Lower leg skin (tissue), 4 donors: Measurements from ENCODE around the gene BCAS1. TPM values are rescaled to one million over a fixed set of nuclear protein-coding genes. Genes with fewer than 3 reads are reported as not detected.
"Not testable (repeated sequence)": the region's sequence is repeated elsewhere in the genome, so short reads cannot be mapped to it uniquely, and the experiment has no call there.

Source experiments
- DNase-seq, 2 donors: peaks; one replicate each; pipeline ENCODE4 v3.0.0-alpha.2; 2019; ENCODE audit warnings: low spot score in 2 of 2
- H3K4me3 ChIP-seq: fragments of 200-600 bp; sonication (generic); 2 replicates; pipeline ENCODE4 v1.5.1; 2017; ENCODE audit warnings: mild to moderate bottlenecking, low read depth; ENCODE audit not compliant: poor library complexity, severe bottlenecking
- POLR2A ChIP-seq, 2 donors: fragments of 450-650 bp; IDR thresholded peaks; one replicate each; pipeline ENCODE4 v1.6.1; 2016 to 2017; ENCODE audit warnings: antibody characterized with exemption in 2 of 2, mild to moderate bottlenecking in 1 of 2, moderate library complexity in 1 of 2
- WGBS, 2 donors: methylation state at CpG; one replicate each; pipeline ENCODE4 v1.1.5; 2018; 5-methylcytosine and 5-hydroxymethylcytosine counted together
- intact Hi-C: fragments of 100-400 bp; cut with DNase I; formaldehyde crosslinking; loops from one replicate; pipeline ENCODE4 v1.15.0; 2023; ENCODE audit warnings: low total_unique reads
- total RNA-seq, 4 donors: library from RNA; depleted of rRNA; stranded (reverse); fragments of >200 nt; gene quantifications; one replicate each; pipeline ENCODE4 v1.1.0, GENCODE V29; 2016
- TF ChIP-seq, protein P1 (sequence below), 3 donors: fragments of 450-650 bp; IDR thresholded peaks; one replicate each; pipeline ENCODE4 v1.5.1; 2016; ENCODE audit warnings: antibody characterized with exemption in 3 of 3, mild to moderate bottlenecking in 3 of 3, moderate library complexity in 2 of 3

The BCAS1 gene
- total RNA-seq, 4 donors from 2014 or later = 1.7 to 3.7 (median 2.1) TPM

DNA sequence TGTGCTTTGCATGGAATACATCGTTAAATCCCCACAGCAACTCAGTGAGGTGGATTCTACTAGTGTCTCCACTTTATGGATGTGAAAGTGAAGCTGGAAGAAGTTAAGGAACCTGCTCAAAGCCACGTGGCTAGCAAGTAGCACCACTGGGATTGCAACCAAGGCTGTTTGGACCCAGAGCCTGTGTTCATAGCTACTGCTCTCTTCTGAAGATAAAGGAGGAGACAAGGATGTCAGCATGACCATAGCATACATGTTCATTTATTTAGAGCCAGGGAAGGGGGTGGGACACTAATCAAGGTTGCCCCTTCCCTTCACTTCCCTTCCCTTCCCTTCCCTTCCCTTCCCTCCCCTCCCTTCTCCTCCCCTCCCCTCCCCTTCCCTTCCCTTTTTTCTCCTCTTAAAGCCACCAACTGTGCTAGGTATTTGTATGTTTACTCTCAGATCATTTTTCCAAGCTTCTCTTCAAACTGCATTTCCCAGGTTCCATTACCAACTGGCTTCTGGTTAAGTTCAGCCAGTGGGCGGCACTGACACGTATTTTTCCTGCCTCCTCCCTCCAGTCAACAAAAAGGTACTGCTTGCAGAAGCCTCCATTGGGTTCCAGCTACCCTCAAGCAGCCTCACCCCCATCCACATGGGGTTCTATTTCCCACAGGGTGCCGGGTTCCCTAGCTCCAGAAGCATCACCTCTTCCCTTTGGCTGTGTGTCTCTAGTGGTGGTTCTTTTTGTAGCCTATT, 134.9 kb downstream of the BCAS1 start:
- intact Hi-C loops = no loop called here
- WGBS, 2 donors = 69 to 71% methylated on average over 5 of the region's 5 CpGs
- TF ChIP-seq, protein P1, sequence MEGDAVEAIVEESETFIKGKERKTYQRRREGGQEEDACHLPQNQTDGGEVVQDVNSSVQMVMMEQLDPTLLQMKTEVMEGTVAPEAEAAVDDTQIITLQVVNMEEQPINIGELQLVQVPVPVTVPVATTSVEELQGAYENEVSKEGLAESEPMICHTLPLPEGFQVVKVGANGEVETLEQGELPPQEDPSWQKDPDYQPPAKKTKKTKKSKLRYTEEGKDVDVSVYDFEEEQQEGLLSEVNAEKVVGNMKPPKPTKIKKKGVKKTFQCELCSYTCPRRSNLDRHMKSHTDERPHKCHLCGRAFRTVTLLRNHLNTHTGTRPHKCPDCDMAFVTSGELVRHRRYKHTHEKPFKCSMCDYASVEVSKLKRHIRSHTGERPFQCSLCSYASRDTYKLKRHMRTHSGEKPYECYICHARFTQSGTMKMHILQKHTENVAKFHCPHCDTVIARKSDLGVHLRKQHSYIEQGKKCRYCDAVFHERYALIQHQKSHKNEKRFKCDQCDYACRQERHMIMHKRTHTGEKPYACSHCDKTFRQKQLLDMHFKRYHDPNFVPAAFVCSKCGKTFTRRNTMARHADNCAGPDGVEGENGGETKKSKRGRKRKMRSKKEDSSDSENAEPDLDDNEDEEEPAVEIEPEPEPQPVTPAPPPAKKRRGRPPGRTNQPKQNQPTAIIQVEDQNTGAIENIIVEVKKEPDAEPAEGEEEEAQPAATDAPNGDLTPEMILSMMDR (IDR thresholded peaks at IDR 0.05) = no peak
- TF ChIP-seq POLR2A (IDR thresholded peaks at IDR 0.05) = no peak
- no peak overlapping the region for H3K4me3 ChIP-seq
- DNase-seq = no peak

DNA sequence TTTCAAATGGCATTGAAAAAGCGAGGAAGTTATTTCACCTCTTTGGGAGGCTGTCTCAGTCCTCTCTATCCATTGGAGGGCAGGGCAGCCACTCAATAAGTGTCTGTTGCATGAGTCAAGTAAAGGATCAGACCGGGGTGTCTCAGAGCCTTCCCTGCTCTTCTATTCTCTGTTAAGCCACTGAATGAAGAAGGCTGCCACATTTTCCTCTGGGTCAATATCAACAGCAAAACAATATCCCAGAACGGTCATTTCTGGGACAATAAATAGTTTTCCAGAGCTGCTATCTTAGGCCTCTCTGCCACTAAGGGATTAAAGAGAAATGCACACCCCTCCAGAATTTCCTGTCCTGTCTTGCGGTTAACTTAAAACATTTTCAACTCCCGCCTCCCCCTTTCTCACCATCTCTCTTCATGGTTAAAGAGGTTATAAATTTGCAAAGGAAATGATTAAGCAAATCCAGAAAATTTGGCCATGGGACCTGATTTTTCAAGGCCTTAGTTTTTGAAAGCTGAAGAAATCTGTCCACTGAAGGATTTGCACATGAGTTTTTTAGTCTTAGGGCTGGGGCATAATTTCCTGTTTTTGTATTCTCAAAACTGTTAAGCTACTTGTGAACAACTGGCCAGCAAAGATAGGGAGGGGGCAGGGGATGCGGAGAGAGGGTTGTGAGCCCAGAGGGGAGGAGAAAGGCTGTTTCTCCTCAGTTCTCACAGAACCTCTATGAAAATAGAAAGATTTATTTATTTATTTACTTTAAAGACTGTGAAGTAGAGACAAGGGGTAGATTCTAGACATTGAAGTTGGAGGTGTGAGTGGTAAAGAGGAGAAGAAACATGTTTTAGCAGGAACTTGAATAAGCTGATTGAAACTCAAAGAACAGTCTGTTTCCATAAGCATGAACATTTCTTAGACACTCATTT, 135.7 kb downstream of the BCAS1 start:
- TF ChIP-seq, protein P1 (IDR thresholded peaks at IDR 0.05) = no peak
- TF ChIP-seq POLR2A (IDR thresholded peaks at IDR 0.05) = no peak
- no peak for DNase-seq
- WGBS, 2 donors = 48 to 57% methylated on average over 6 of the region's 6 CpGs
- no peak overlapping the region for H3K4me3 ChIP-seq
- intact Hi-C loops = no loop called here

DNA sequence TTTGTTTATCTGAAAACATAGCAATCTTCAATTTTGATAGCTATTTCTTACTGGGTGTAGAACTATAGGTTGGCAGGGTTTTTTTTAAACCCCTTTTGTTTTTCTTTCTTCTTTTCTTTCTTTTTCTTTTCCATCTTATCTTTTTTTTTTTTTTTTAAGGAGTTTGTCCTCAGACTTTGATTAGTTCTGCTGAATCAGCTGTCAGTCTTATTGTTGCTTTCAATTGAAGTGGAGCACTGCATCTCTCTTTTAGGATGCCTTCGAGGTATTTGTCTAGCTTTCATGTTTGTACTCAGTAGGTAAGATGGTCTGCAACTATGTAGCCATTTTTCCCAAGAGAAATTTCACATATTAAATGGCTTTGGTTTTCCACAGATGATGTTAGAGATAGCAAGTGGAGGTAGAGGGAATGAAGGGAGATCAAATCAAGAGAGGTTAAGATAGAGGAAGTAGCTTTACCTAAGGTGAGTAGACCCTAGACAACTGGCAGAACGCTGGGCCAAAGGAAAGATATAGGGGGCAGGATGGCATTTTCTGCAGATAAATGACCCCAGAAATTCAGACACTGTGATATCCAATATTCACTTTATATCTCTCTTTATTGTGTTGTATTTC, 137.1 kb downstream of the BCAS1 start:
- 93 to 95% methylated on average over 2 of the region's 2 CpGs for WGBS, 2 donors
- intact Hi-C loops = no loop called here

DNA sequence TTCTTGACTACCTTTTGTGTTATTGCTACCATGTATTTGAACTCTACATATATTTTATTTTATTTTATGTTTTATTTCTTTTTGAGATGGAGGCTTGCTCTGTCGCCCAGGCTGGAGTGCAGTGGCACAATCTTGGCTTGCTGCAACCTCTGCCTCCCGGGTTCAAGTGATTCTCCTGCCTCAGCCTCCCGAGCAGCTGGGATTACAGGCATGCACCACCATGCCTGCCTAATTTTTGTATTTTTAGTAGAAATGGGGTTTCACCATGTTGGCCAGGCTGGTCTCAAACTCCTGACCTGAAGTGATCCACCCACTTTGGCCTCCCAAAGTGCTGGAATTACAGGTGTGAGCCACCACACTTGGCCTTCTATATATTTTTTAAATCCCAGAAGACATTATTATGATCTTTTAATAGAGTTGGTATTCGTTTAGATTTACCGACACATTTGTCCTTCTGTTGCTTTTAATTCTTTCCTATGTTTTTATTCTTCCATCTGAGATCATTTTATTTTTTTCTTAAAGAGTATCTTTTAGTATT, 137.7 kb downstream of the BCAS1 start:
- 96 to 97% methylated on average over 5 of the region's 5 CpGs for WGBS, 2 donors
- H3K4me3 ChIP-seq, intact Hi-C loops, DNase-seq: not testable (repeated sequence)

More for the DNA sequence above, 137.1 kb downstream of the BCAS1 start:
- no peak overlapping the region for H3K4me3 ChIP-seq
- DNase-seq = no peak
- TF ChIP-seq, protein P1 (IDR thresholded peaks at IDR 0.05) = no peak
- no peak for TF ChIP-seq POLR2A (IDR thresholded peaks at IDR 0.05)

DNA sequence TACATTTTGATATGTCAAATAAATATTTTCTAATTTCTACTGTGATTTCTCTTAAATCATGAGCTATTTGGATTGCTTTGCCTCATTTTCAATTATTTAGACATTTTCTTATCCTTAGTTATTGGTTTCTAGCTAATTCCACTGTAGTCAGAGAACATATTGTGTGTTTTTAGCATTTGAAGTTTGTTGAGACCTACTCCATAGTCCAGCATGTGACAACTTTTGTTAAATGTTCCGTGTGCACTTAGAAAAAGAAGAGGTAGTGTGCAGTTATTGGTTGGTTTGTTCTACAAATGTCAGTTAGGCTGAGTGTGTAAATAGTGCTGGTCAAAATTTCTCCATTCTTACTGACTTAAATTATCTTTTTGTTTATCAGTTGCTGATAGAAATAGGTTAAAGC, 138.8 kb downstream of the BCAS1 start:
- intact Hi-C loops = no loop called here
- DNase-seq = no peak
- WGBS, 2 donors = 86 to 100% methylated on average over 1 of the region's 1 CpG
- TF ChIP-seq, protein P1 (IDR thresholded peaks at IDR 0.05) = no peak
- TF ChIP-seq POLR2A (IDR thresholded peaks at IDR 0.05) = no peak
- H3K4me3 ChIP-seq = no peak overlapping the region
